ENCODE results near the gene MAPK8IP1. TPM values are rescaled to one million over a fixed set of nuclear protein-coding genes. Genes with fewer than 3 reads are reported as not detected.

Gene MAPK8IP1
- total RNA-seq, 4 donors from 2014 or later: 9.8 to 17.5 (median 13.8) TPM

GRCh38 chr11:45886816-45887520 is 1.5 kb downstream of the MAPK8IP1 start:
- Histone ChIP-seq H3K4me3 (no peak overlapping the region), H3K27ac (no peak overlapping the region), H3K4me1 (peaks cover 0 to 12% (median 3%) of the 10 kb centered on the region in 3 donors), H3K27me3 (no peaks in the 10 kb centered on the region), H3K9me3 (no peaks in the 10 kb centered on the region), H3K36me3 (peaks cover 0 to 16% of the 10 kb centered on the region in 2 donors)
- TF ChIP-seq EP300 (IDR thresholded peaks at IDR 0.05): no peak
- no peak for TF ChIP-seq POLR2AphosphoS5 (IDR thresholded peaks at IDR 0.05)
- TF ChIP-seq POLR2A (IDR thresholded peaks at IDR 0.05): no peak
- TF ChIP-seq CTCF (IDR thresholded peaks at IDR 0.05): no peak
- ATAC-seq: no peak
- WGBS, 2 donors (ENCODE audit: low coverage in 1 of 2): 100% methylated on average over 4 of the region's 4 CpGs; no CpG with 5 or more reads in 1 of the 2 donors

DNA sequence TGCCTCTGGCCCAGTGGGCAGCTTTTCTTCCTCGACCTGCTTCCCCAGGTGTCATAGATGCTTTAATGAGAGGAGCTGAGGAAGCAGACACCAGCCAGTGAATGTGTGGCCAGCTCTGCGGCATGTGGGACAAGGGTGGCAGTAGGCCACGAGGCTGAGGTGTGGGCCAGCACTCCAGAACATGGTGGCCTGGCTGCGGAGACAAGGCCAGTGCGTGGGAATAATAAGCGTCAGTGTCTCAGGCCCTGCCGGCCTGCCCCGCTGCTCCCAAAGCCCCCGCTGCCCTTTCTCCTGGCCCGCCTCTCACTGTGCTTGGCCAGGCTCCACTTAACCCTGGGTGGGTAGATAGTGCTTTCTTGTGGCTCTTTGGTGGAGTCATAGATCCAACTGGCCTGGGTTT is 2.1 kb downstream of the MAPK8IP1 start:
- Histone ChIP-seq H3K36me3 (peaks cover 0 to 10% of the 10 kb centered on the region in 2 donors), H3K27ac (no peak overlapping the region), H3K9me3 (no peaks in the 10 kb centered on the region), H3K4me3 (no peak overlapping the region), H3K27me3 (no peaks in the 10 kb centered on the region), H3K4me1 (peaks cover 0 to 12% (median 3%) of the 10 kb centered on the region in 3 donors)
- 91% methylated on average over 6 of the region's 10 CpGs; no CpG with 5 or more reads in 1 of the 2 donors for WGBS, 2 donors (ENCODE audit: low coverage in 1 of 2)
- TF ChIP-seq POLR2AphosphoS5 (IDR thresholded peaks at IDR 0.05) (no peak), CTCF (IDR thresholded peaks at IDR 0.05) (no peak), EP300 (IDR thresholded peaks at IDR 0.05) (no peak), POLR2A (IDR thresholded peaks at IDR 0.05) (no peak)
- ATAC-seq: no peak

- H3K36me3 ChIP-seq: no peaks in the 10 kb centered on the region
- H3K27ac ChIP-seq: no peak overlapping the region
- 82% methylated on average over 7 of the region's 8 CpGs; no CpG with 5 or more reads in 1 of the 2 donors for WGBS, 2 donors (ENCODE audit: low coverage in 1 of 2)
- ATAC-seq: no peak
- H3K27me3 ChIP-seq: peaks cover 9% of the 10 kb centered on the region
- no peak for TF ChIP-seq POLR2A (IDR thresholded peaks at IDR 0.05)
- no peak for TF ChIP-seq POLR2AphosphoS5 (IDR thresholded peaks at IDR 0.05)
- TF ChIP-seq EP300 (IDR thresholded peaks at IDR 0.05): no peak
- no peak for TF ChIP-seq CTCF (IDR thresholded peaks at IDR 0.05)
- peaks cover 0 to 12% (median 3%) of the 10 kb centered on the region in 3 donors for H3K4me1 ChIP-seq
- H3K9me3 ChIP-seq: no peaks in the 10 kb centered on the region
- no peak overlapping the region for H3K4me3 ChIP-seq
Measured at GRCh38 chr11:45889555-45889954, 4.1 kb downstream of the MAPK8IP1 start.

GRCh38 chr11:45889966-45890365 is 4.5 kb downstream of the MAPK8IP1 start:
- no peak for ATAC-seq
- no peaks in the 10 kb centered on the region for H3K36me3 ChIP-seq
- 60 to 85% methylated on average over 1 to 7 of the region's 9 CpGs for whole genome bisulfite sequencing, 2 donors (ENCODE audit: low coverage in 1 of 2)
- H3K27me3 ChIP-seq: peaks cover 13% of the 10 kb centered on the region
- no peak overlapping the region for H3K27ac ChIP-seq
- peaks cover 0 to 11% (median 3%) of the 10 kb centered on the region in 3 donors for H3K4me1 ChIP-seq
- H3K9me3 ChIP-seq: no peaks in the 10 kb centered on the region
- H3K4me3 ChIP-seq: no peak overlapping the region
- TF ChIP-seq EP300 (IDR thresholded peaks at IDR 0.05) (no peak), CTCF (IDR thresholded peaks at IDR 0.05) (no peak), POLR2AphosphoS5 (IDR thresholded peaks at IDR 0.05) (no peak), POLR2A (IDR thresholded peaks at IDR 0.05) (no peak)

Data from gastroesophageal sphincter (tissue), 4 donors.